Mesendoderm (in vitro differentiated cells): ENCODE results near the gene CEP57L1.
"Not testable (repeated sequence)": the region's sequence is repeated elsewhere in the genome, so short reads cannot be mapped to it uniquely, and the experiment has no call there.

Experiments
- DNase-seq: peaks from one replicate; pipeline ENCODE4 v3.0.0; 2013
- H2AK5ac ChIP-seq: 2 replicates; pipeline ENCODE4 v1.6.1; 2013; ENCODE audit warnings: low read length, inconsistent platforms
- H2BK120ac ChIP-seq: 2 replicates; pipeline ENCODE4 v1.6.1; 2013; ENCODE audit warnings: low read depth, mild to moderate bottlenecking, low read length, moderate library complexity, mixed read lengths
- H2BK15ac ChIP-seq: replicated peaks from 2 replicates; pipeline ENCODE4 v1.6.1; 2013; ENCODE audit warnings: low read depth, mild to moderate bottlenecking, moderate library complexity
- H2BK5ac ChIP-seq: 2 replicates; pipeline ENCODE4 v1.6.1; 2013; ENCODE audit warnings: low read length, inconsistent platforms
- H3K18ac ChIP-seq: 2 replicates; pipeline ENCODE4 v1.6.1; 2013; ENCODE audit warnings: mild to moderate bottlenecking, low read length, mixed read lengths
- H3K23ac ChIP-seq: one replicate; pipeline ENCODE4 v1.6.1; 2013; ENCODE audit warnings: low read length
- H3K27ac ChIP-seq: 2 replicates; pipeline ENCODE4 v1.5.1; 2013; ENCODE audit warnings: low read depth, mild to moderate bottlenecking, inconsistent platforms, low read length, moderate library complexity
- H3K27me3 ChIP-seq: 2 replicates; pipeline ENCODE4 v1.6.1; 2013; ENCODE audit warnings: low read length, control low read depth, mild to moderate bottlenecking, inconsistent platforms; ENCODE audit not compliant: insufficient read depth, poor library complexity
- H3K36me3 ChIP-seq: 2 replicates; pipeline ENCODE4 v1.6.1; 2013; ENCODE audit warnings: low read length, inconsistent platforms; ENCODE audit not compliant: control insufficient read depth, insufficient read depth
- H3K4ac ChIP-seq: one replicate; pipeline ENCODE4 v1.6.1; 2013; ENCODE audit warnings: low read depth, mild to moderate bottlenecking, low read length, moderate library complexity
- H3K4me1 ChIP-seq: 2 replicates; pipeline ENCODE4 v1.6.1; 2013; ENCODE audit warnings: low read depth, low read length, inconsistent platforms; ENCODE audit not compliant: control insufficient read depth
- H3K4me2 ChIP-seq: 2 replicates; pipeline ENCODE4 v1.6.1; 2013; ENCODE audit warnings: low read length
- H3K4me3 ChIP-seq: 2 replicates; pipeline ENCODE4 v1.5.1; 2013; ENCODE audit warnings: mild to moderate bottlenecking, low read length
- H3K56ac ChIP-seq: one replicate; pipeline ENCODE4 v1.6.1; 2013; ENCODE audit warnings: low read length
- H3K79me1 ChIP-seq: 2 replicates; pipeline ENCODE4 v1.6.1; 2013; ENCODE audit warnings: low read length, inconsistent platforms
- H3K79me2 ChIP-seq: 2 replicates; pipeline ENCODE4 v1.6.1; 2013; ENCODE audit warnings: mild to moderate bottlenecking, low read length; ENCODE audit not compliant: control insufficient read depth, insufficient read depth
- H3K9ac ChIP-seq: 2 replicates; pipeline ENCODE4 v1.6.1; 2013; ENCODE audit warnings: low read length, inconsistent platforms
- H4K5ac ChIP-seq: one replicate; pipeline ENCODE4 v1.6.1; 2013; ENCODE audit warnings: low read length
- H4K8ac ChIP-seq: one replicate; pipeline ENCODE4 v1.6.1; 2013; ENCODE audit warnings: low read depth, mild to moderate bottlenecking, control low read depth, low read length, moderate library complexity
- WGBS: extraction: QIAGEN DNeasy Blood & Tissue Kit; methylation state at CpG from one replicate; pipeline ENCODE4 v1.1.7; 2013; ENCODE audit warnings: low lambda C conversion rate, missing lambda C conversion rate; ENCODE audit not compliant: insufficient coverage; ENCODE audit errors: extremely low coverage; 5-methylcytosine and 5-hydroxymethylcytosine counted together

CEP57L1 gene

GRCh38 chr6:109136039-109136438, 40.7 kb downstream of the CEP57L1 start:
- not testable (repeated sequence) for DNase-seq

GRCh38 chr6:109136530-109136929, 41.2 kb downstream of the CEP57L1 start:
- H3K27ac ChIP-seq, H3K4ac ChIP-seq, H3K23ac ChIP-seq, H3K4me3 ChIP-seq, H3K27me3 ChIP-seq, H3K56ac ChIP-seq, H3K18ac ChIP-seq, DNase-seq, H3K4me2 ChIP-seq, H2BK5ac ChIP-seq, H2BK15ac ChIP-seq, H2BK120ac ChIP-seq, H3K9ac ChIP-seq, H4K8ac ChIP-seq, H3K79me2 ChIP-seq, H2AK5ac ChIP-seq, H3K4me1 ChIP-seq, H4K5ac ChIP-seq, H3K79me1 ChIP-seq, H3K36me3 ChIP-seq: not testable (repeated sequence)
- no CpG with 5 or more reads among the region's 6 CpGs for WGBS

More at GRCh38 chr6:109136039-109136438, 40.7 kb downstream of the CEP57L1 start:
- not testable (repeated sequence) for H3K18ac ChIP-seq, H3K4me2 ChIP-seq, H2AK5ac ChIP-seq, H2BK15ac ChIP-seq, H3K23ac ChIP-seq, H4K5ac ChIP-seq, H3K79me2 ChIP-seq, H3K36me3 ChIP-seq, H2BK5ac ChIP-seq, H3K56ac ChIP-seq, H3K4ac ChIP-seq, H4K8ac ChIP-seq, H3K9ac ChIP-seq, H3K4me3 ChIP-seq, H2BK120ac ChIP-seq, H3K79me1 ChIP-seq, H3K27me3 ChIP-seq, H3K4me1 ChIP-seq, H3K27ac ChIP-seq
- no CpG with 5 or more reads among the region's 6 CpGs for WGBS

DNA sequence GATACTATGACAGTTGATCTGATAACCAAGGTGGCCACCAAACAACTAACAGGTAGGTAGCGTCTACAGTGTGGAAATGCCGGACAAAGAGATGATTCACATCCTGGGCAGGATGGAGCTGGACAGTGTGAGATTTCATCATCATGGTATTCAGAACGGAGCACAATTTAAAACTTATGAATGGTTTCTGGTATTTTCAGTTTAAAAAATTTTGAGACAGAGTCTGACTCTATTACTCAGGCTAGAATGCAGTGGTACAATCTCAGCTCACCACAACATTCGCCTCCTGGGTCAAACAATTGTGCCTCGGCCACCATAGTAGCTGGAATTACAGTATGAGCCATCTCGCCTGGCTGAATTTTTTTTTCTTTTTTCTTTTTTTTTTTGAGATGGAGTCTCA, 43.8 kb downstream of the CEP57L1 start:
- no peaks in the 10 kb centered on the region for H3K79me1 ChIP-seq
- H3K27ac ChIP-seq: no peak overlapping the region
- H4K8ac ChIP-seq: no peak overlapping the region
- no peak overlapping the region for H3K9ac ChIP-seq
- H3K36me3 ChIP-seq: no peaks in the 10 kb centered on the region
- no CpG with 5 or more reads among the region's 6 CpGs for WGBS
- no peak overlapping the region for H4K5ac ChIP-seq
- H2BK120ac ChIP-seq: no peak overlapping the region
- DNase-seq: no peak
- no peak overlapping the region for H3K4me3 ChIP-seq
- H3K4ac ChIP-seq: no peak overlapping the region
- no peaks in the 10 kb centered on the region for H3K4me1 ChIP-seq
- H3K23ac ChIP-seq: no peak overlapping the region
- H2AK5ac ChIP-seq: no peak overlapping the region
- no peak overlapping the region for H2BK5ac ChIP-seq
- no peaks in the 10 kb centered on the region for H3K27me3 ChIP-seq
- H3K79me2 ChIP-seq: no peaks in the 10 kb centered on the region
- no peak overlapping the region for H3K18ac ChIP-seq
- H2BK15ac ChIP-seq: no peak overlapping the region
- no peak overlapping the region for H3K56ac ChIP-seq
- no peak overlapping the region for H3K4me2 ChIP-seq

DNA sequence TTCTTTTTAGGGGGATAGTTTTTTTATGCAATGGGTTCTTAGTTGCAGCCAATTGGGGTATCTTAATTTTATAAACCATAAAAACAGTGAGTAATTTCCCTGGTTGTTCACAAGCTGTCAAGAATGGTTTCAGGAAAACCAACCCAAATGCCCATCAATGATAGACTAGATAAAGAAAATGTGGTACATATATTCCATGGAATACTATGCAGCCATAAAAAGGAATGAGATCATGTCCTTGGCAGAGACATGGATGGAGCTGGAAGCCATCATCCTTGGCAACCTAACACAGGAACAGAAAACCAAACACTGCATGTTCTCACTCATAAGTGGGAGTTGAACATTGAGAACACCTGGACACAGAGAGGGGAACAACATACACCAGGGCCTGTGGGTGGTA, 46.8 kb downstream of the CEP57L1 start:
- H2BK15ac ChIP-seq, H2BK120ac ChIP-seq, DNase-seq: not testable (repeated sequence)

GRCh38 chr6:109143191-109143590, 47.9 kb downstream of the CEP57L1 start:
- Histone ChIP-seq H3K4me3 (no peak overlapping the region), H3K18ac (no peak overlapping the region)

More for the DNA sequence above, 46.8 kb downstream of the CEP57L1 start:
- not testable (repeated sequence) for H2AK5ac ChIP-seq, H3K4me3 ChIP-seq, H3K27ac ChIP-seq, H3K9ac ChIP-seq, H3K56ac ChIP-seq, H3K23ac ChIP-seq, H3K79me2 ChIP-seq, H3K18ac ChIP-seq, H2BK5ac ChIP-seq, H3K4me1 ChIP-seq, H3K4ac ChIP-seq, H4K5ac ChIP-seq, H3K4me2 ChIP-seq, H3K79me1 ChIP-seq, H3K27me3 ChIP-seq, H3K36me3 ChIP-seq, H4K8ac ChIP-seq

DNA sequence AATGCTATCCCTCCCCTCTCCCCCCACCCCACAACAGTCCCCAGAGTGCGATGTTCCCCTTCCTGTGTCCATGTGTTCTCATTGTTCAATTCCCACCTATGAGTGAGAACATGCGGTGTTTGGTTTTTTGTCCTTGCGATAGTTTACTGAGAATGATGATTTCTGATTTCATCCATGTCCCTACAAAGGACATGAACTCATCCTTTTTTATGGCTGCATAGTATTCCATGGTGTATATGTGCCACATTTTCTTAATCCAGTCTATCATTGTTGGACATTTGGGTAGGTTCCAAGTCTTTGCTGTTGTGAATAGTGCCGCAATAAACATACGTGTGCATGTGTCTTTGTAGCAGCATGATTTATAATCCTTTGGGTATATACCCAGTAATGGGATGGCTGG, 52.9 kb downstream of the CEP57L1 start:
- H2BK5ac ChIP-seq, H3K23ac ChIP-seq, H3K18ac ChIP-seq, H2BK120ac ChIP-seq, H3K27ac ChIP-seq, H3K9ac ChIP-seq, H3K4ac ChIP-seq, H3K27me3 ChIP-seq, H2AK5ac ChIP-seq, H3K36me3 ChIP-seq, DNase-seq, H3K4me3 ChIP-seq, H3K4me2 ChIP-seq, H4K5ac ChIP-seq, H3K79me2 ChIP-seq, H2BK15ac ChIP-seq, H3K79me1 ChIP-seq, H3K4me1 ChIP-seq, H3K56ac ChIP-seq, H4K8ac ChIP-seq: not testable (repeated sequence)
- WGBS: no CpG with 5 or more reads among the region's 5 CpGs

More at GRCh38 chr6:109143191-109143590, 47.9 kb downstream of the CEP57L1 start:
- Histone ChIP-seq H4K5ac (no peak overlapping the region), H4K8ac (no peak overlapping the region), H3K4ac (no peak overlapping the region), H3K27me3 (no peaks in the 10 kb centered on the region), H2BK120ac (no peak overlapping the region), H3K4me1 (no peaks in the 10 kb centered on the region), H3K56ac (no peak overlapping the region), H3K79me2 (no peaks in the 10 kb centered on the region), H3K27ac (no peak overlapping the region), H2BK15ac (no peak overlapping the region), H2BK5ac (no peak overlapping the region), H2AK5ac (no peak overlapping the region), H3K4me2 (no peak overlapping the region), H3K36me3 (no peaks in the 10 kb centered on the region), H3K79me1 (no peaks in the 10 kb centered on the region), H3K23ac (no peak overlapping the region), H3K9ac (no peak overlapping the region)
- DNase-seq: no peak
